Loucy (cell line): ENCODE results near the gene ODAD3.

Source experiments
- H2AFZ ChIP-seq: fragments of 200-600 bp; sonication (generic); 2 replicates; pipeline ENCODE4 v1.6.0; 2016; ENCODE audit warnings: antibody characterized with exemption, mild to moderate bottlenecking, low read length, moderate library complexity
- H3F3A ChIP-seq: fragments of 200-600 bp; 2 replicates; pipeline ENCODE4 v1.6.0; 2016; ENCODE audit warnings: antibody characterized with exemption, low read depth, mild to moderate bottlenecking
- H3K27me3 ChIP-seq: fragments of 200-600 bp; sonication (generic); 2 replicates; pipeline ENCODE4 v1.6.1; 2014; ENCODE audit warnings: low read length, mild to moderate bottlenecking; ENCODE audit not compliant: insufficient read depth, poor library complexity, severe bottlenecking
- H3K36me3 ChIP-seq: fragments of 200-600 bp; sonication (generic); 2 replicates; pipeline ENCODE4 v1.6.1; 2016; ENCODE audit warnings: low read length; ENCODE audit not compliant: insufficient read depth
- H3K4me1 ChIP-seq: fragments of 200-600 bp; sonication (generic); 2 replicates; pipeline ENCODE4 v1.5.1; 2014; ENCODE audit warnings: low read length, mild to moderate bottlenecking; ENCODE audit not compliant: insufficient read depth, poor library complexity, severe bottlenecking
- H3K4me2 ChIP-seq: fragments of 200-600 bp; sonication (generic); 2 replicates; pipeline ENCODE4 v1.6.0; 2014; ENCODE audit warnings: antibody characterized with exemption, low read length, low read depth, mild to moderate bottlenecking; ENCODE audit not compliant: poor library complexity, severe bottlenecking
- H3K4me3 ChIP-seq: fragments of 200-600 bp; sonication (generic); 2 replicates; pipeline ENCODE4 v1.5.1; 2014; ENCODE audit warnings: low read length, mild to moderate bottlenecking, mixed read lengths; ENCODE audit not compliant: poor library complexity, severe bottlenecking
- H3K79me2 ChIP-seq: fragments of 200-600 bp; sonication (generic); 2 replicates; pipeline ENCODE4 v1.6.1; 2014; ENCODE audit warnings: low read length; ENCODE audit not compliant: insufficient read depth
- H3K9ac ChIP-seq: fragments of 200-600 bp; sonication (generic); 2 replicates; pipeline ENCODE4 v1.6.0; 2014; ENCODE audit warnings: mild to moderate bottlenecking, low read depth, low read length, moderate library complexity; ENCODE audit not compliant: poor library complexity, severe bottlenecking
- H3K9me2 ChIP-seq: fragments of 200-600 bp; sonication (generic); replicated peaks from 2 replicates; pipeline ENCODE4 v1.6.1; 2016; ENCODE audit warnings: low read depth, low read length, mixed read lengths
- H3K9me3 ChIP-seq: fragments of 200-600 bp; sonication (generic); 2 replicates; pipeline ENCODE4 v1.6.1; 2014; ENCODE audit warnings: mild to moderate bottlenecking, antibody characterized with exemption, low read length, low read depth; ENCODE audit not compliant: insufficient read depth
- H4K20me1 ChIP-seq: fragments of 200-600 bp; sonication (generic); 2 replicates; pipeline ENCODE4 v1.6.0; 2014; ENCODE audit warnings: antibody characterized with exemption, low read length, mild to moderate bottlenecking; ENCODE audit not compliant: insufficient read depth, poor library complexity, severe bottlenecking
- CTCF ChIP-seq: fragments of 200-600 bp; sonication (generic); conservative IDR thresholded peaks from 2 replicates; pipeline ENCODE4 v1.5.1; 2014; ENCODE audit warnings: mild to moderate bottlenecking, antibody characterized with exemption, low read length
- EZH2phosphoT487 ChIP-seq: fragments of 200-600 bp; IDR thresholded peaks from 2 replicates; pipeline ENCODE4 v1.6.1; 2018; ENCODE audit warnings: antibody characterized with exemption, mild to moderate bottlenecking, moderate library complexity, borderline replicate concordance

ODAD3 gene

GRCh38 chr19:11435057-11435832, at the start of gene ODAD3, which contains the start of gene PRKCSH:
ODAD3 (minus strand) TSS chr19:11435121; CDS start chr19:11435016, 105 bp downstream.
PRKCSH (plus strand) TSS chr19:11435635; CDS start chr19:11436118, 483 bp downstream.
- TF ChIP-seq CTCF (peak; percentile 84), EZH2phosphoT487 (no peak)
- peak within 1 kb of the TSS; percentile 90 for H3K9ac ChIP-seq

GRCh38 chr19:11483366-11484111, 48.6 kb upstream of the ODAD3 start:
- H3K79me2 ChIP-seq, result no peaks in the 10 kb centered on the region
- no peak overlapping the region for H3K9ac ChIP-seq
- no peak overlapping the region for H3K4me2 ChIP-seq

More at GRCh38 chr19:11435057-11435832, at the start of gene ODAD3, which contains the start of gene PRKCSH:
- Histone ChIP-seq H3K4me3 (peak within 1 kb of the TSS; percentile 81), H3K79me2 (peaks cover 25% of the 10 kb centered on the region), H3K36me3 (peaks cover 12% of the 10 kb centered on the region; the same call in 1 of the 2 replicates), H3K27me3 (no peaks in the 10 kb centered on the region), H3F3A (no peaks in the 10 kb centered on the region), H3K4me2 (peak within 1 kb of the TSS; percentile 93), H3K9me3 (no peaks in the 10 kb centered on the region), H3K9me2 (no peaks in the 10 kb centered on the region), H4K20me1 (peaks cover 8% of the 10 kb centered on the region), H2AFZ (peak within 1 kb of the TSS; percentile 94), H3K4me1 (peaks cover 14% of the 10 kb centered on the region)

More at GRCh38 chr19:11483366-11484111, 48.6 kb upstream of the ODAD3 start:
- no peaks in the 10 kb centered on the region for H3F3A ChIP-seq
- H3K9me2 ChIP-seq, result no peaks in the 10 kb centered on the region
- H3K27me3 ChIP-seq, result no peaks in the 10 kb centered on the region
- H3K36me3 ChIP-seq, result no peaks in the 10 kb centered on the region
- H3K9me3 ChIP-seq, result no peaks in the 10 kb centered on the region
- H3K4me1 ChIP-seq, result no peaks in the 10 kb centered on the region
- H3K4me3 ChIP-seq, result no peak overlapping the region
- no peak overlapping the region for H2AFZ ChIP-seq
- TF ChIP-seq CTCF (no peak), EZH2phosphoT487 (no peak)
- no peaks in the 10 kb centered on the region for H4K20me1 ChIP-seq
